Measurements from ENCODE around the gene SAFB2.

The SAFB2 gene

DNA sequence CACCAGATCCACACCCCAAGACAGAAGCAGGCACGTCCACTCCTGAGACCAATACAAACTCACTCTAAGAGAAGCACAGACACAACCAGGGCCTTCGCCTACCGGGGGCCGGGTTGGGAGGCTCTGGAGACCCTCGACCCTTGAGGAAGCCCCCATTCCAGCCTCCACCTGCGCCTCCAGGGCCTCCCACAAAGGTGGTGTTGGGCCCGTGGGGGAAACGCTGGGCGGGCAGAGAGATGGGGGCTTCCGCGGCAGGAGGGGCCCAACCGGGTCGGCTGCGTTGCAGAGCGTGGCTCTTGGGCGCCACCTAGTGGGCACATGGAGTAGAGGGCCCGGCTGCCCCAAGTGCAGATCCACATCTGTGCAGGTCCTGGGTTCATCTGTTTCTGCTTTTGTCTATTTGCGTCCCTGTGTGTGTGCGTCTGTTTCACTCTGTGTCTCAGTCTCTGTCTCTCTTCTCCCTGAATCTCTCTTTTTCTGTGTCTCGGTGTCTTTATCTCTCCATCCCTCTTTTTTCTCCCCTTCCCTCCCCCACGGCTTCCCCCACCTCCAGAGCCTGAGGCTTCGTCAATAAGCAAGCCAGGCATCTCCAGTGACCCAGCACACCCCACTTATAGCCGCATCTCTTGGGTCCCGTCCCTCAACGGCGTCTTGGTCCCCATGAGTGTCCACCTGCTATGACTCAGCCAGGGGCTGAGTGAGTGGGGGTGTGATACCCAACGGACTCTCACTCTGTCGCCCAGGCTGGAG is 44.3 kb downstream of the SAFB2 start:
- peak; percentile 46 to 77 for DNase-seq

DNA sequence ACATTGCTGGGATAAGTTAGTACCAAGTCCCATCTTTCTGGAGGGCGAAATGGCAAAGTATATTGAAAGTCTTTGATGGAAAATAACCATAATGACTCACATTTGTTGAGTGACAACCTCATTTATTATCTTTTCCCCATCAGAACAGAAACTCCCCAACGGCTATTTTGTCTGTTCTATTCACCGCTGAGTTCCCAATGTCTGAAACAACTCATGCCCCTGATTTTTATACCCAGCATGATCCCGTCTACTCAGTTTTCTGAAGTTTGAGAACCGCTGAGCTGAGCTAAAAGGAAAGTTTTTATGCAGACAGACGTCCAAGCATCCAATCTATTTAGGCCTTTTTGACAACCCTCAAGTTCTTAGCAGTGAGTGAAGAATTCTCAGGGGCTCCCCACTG is 47.0 kb downstream of the SAFB2 start:
- DNase-seq: no peak

DNA sequence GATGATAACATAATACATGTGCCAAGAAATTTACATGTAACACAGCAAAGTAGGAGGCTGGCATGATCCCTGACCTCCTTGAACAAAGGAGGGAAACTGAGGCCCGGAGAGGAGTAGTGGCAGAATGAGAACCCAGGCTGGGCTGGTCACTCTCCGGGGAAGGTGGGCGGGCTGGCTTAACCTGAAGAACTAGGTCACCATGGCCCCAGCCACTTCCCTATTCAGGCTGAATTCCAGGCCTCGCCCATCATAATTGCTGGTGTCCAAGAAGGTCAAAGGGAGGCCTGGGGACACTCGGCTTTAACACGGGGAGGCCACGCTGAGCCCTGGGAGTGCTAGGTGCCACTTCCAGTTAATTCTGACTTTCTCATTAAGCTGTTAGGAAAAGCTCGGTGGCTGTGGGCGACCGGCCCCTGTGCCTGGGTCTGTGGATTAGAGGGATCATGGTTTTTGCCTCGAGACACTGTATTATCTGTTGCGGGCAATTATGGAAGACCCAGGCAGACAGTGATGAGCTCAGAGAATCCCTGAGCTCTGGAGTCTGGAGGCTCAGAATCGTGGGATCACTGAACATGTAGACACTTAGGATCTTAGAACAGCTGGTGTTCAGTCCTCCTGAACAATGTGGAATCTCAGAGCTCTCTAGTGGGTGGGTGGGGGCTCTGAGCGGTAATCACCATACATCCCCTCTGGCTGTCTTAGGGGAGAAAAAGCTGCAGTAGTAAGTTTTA is 49.9 kb downstream of the SAFB2 start:
- DNase-seq: no peak

GRCh38 chr19:5571777-5572176 is 50.8 kb downstream of the SAFB2 start:
- DNase-seq: no peak

DNA sequence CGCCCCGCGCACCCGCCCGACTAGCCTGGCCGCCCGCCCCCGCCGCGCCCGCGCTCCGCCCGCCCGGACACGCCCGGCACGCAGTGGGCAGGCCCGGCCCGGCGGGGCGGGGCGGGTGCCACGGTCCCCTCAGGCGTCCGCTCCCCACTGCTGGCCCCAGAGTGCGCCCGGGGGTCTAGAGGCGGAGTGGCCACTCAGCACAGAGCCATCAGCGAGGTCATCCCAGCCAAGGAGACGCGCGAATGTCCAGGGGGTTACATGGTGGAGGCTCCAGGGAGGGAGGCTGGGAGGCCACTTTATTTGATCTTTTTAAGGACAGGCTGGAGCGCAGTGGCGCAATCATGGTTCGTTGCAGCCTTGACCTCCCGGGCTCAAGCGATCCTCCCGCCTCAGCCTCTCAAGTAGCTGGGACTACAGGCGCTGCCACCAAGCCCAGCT is 54.6 kb downstream of the SAFB2 start:
- DNase-seq: no peak

DNA sequence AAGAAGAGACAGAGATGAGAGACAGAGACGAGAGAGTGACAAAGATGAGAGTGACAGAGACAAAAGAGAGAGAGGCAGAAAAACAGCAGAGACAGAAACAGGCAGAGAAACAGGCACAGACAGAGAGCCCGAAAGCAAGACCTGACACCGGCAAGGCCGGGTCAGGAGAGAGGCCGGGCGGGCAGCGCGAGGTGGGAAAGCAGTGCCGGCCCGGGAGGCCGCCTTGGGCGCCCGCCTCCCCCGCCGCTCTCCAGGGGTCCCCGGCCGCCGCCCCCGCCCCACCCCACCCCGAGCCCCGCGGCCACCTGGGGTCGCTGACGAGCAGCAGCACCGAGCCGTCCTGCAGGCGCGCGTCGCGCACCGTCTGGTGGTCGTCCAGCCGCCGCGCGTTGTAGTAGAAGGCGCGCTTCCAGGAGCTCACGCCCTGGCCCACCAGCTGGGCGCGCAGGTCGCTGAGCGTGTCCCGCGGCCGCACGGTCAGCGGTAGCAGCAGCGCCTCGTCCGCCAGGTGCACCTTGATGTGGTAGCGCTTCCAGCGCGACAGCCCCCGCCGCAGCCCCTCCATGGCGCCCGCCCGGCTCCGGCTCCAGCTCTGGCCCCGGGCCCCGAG is 55.1 kb downstream of the SAFB2 start, which contains the start of gene TINCR:
TINCR (minus strand) TSS at position 594 of the 610 bp plus-strand sequence.
- no peak for DNase-seq

GRCh38 chr19:5564930-5565329 is 57.6 kb downstream of the SAFB2 start:
- DNase-seq: no peak

DNA sequence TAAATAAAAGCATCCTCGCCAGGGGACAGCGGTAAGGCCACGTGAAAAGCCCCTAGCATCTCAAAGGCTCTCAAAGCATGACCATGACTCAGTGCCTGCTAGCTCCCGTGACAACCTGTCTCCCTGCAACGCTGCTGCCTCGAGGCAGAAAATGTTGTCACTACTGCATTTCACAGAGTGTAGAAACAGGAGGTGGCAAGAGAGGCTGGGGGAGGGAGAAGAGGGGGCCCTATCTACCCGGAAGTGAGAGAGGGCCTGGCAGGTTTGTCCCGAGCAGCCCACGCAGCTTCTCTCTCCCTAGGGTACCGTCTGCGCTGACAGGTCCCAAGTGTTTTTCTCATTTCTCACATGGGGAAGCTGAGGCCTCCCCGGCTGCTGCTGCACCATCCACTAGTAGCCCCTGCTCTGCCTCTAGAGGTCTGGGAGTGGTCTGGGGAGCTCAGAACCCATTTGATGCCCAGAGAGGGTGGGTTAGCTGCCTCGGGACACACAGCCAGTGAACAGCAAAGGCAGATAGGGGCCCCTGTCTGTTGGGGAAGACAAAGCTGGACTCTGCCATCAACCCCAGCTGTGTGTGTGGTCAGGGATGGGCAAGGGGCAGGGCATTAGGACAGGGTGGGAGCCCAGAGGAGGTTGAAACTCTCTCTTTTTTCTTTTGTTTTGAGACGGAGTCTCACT is 58.5 kb downstream of the SAFB2 start:
- no peak for DNase-seq

- DNase-seq: no peak
Measured at GRCh38 chr19:5563008-5563431, 59.6 kb downstream of the SAFB2 start.

DNA sequence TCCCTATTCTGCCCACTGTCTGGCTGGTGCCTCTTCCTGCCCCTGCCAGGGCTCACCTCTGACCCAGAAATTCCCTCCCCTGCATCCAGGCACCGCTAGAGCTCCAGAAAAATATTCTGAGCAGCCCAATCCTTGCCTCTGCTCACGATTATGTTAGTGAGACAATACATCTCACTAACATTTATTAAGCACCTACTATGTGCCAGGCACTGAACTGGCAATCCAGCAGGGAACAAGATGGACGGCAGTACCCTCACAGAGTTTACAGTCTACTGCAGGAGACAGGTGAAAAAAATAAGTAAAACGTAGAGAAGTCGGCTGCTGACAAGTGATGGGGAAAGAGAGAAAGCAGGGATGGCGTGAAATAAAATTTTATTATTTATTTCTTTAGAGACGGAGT is 60.3 kb downstream of the SAFB2 start:
- no peak for DNase-seq

- DNase-seq: no peak
Measured at GRCh38 chr19:5561559-5561958, 61.0 kb downstream of the SAFB2 start.

GRCh38 chr19:5560156-5560555 is 62.4 kb downstream of the SAFB2 start:
- no peak for DNase-seq

- DNase-seq: no peak
Measured at GRCh38 chr19:5559804-5560133, 62.8 kb downstream of the SAFB2 start.

- no peak for DNase-seq
Measured at GRCh38 chr19:5558101-5558621, 64.4 kb downstream of the SAFB2 start.

DNA sequence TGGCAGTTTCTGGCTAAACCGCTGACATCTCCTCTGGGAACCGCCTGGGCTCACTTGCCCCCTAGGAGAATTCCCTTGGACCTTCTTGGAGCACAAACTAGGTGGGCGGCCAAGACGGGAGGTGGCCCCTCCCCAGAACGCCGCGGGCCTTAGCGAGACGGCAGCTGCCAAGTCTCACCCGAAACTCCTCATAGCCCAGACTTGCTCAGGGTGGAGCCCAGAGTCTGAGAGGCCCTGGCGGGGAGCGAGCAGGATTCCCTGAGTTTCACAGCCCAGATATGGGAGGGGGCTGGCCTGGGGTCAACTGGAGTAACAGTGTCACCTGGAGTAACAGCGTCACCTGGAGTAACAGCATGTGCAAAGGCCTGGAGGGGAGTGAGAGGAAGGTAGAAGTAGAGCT is 64.9 kb downstream of the SAFB2 start:
- no peak for DNase-seq

DNA sequence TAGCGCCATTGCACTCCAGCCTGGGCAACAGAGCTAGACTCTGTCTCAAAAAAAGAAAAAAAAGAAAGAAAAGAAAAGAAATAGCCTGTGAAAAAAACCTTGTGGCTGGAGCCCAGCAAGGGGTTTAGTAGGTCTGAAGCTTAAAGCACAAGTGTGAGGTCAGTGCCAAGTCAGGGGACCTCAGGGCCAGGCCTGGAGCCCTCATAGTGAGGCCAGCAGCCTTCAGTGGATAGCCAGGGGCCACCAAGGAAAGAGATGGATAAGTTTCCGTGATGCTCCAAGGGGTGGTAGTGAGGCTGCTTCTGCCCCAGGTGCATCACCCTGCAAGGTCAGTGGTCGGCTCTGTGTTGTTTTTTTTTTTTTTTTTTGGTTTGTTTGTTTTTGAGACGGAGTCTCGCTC is 67.7 kb downstream of the SAFB2 start:
- no peak for DNase-seq

DNA sequence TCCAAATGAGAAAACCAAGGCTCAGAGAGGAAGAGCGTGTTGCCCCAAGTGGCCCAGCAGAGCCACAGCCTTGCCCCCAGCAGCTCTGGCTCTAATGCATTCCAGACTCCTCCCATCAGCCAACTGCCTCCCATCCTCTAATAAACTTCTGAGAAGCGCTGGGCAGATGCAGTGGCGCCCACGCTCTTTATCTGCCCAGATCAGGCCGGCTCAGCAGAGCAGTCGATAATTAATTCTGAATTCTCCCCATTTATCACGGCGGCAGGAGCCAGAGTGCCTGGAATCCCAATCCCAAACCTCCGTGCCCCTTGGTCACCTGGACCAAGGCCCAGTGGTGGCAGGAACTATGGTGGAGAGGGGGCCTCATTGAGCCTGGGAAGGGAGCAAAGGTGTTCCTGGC is 68.7 kb downstream of the SAFB2 start:
- no peak for DNase-seq

DNA sequence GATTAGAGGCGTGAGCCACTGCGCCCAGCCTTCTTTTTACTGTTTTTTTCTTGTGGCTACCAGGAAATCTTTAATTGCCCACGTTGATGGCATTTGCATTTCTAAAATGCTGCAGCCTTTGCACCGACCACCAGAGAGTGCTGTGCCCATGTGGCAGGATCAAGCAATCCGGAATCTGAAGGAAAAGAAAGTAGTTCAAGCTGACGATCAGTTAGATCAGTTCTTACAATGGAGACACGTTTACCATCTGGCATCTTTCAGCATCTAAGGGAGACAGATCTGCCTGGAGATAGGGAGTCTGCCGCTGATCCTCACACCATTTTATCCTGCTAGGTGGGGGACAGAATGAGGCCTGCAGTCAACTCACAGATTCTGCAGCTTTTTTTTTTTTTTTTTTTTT is 74.7 kb downstream of the SAFB2 start:
- DNase-seq: peak in 1 of 2 experiments; percentile 59

DNA sequence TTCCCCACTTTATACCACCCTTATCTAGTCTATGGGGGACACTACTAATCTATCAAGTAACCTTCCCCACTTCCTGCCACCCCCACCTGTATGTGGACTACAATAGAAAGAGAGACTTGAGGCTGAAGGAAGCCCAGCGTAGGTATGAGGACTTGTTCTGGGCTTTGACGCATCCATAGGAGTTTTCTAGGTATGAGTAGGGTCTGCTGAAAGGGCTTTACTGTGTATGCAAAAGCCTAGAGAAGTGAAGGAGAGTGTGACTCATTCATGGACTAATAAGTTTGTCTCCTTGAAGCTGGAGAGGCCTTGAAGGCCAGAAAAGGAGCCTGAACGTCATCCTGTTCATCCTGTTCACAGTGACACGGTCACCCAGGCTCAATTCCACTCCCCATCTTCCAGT is 76.6 kb downstream of the SAFB2 start:
- no peak for DNase-seq

DNA sequence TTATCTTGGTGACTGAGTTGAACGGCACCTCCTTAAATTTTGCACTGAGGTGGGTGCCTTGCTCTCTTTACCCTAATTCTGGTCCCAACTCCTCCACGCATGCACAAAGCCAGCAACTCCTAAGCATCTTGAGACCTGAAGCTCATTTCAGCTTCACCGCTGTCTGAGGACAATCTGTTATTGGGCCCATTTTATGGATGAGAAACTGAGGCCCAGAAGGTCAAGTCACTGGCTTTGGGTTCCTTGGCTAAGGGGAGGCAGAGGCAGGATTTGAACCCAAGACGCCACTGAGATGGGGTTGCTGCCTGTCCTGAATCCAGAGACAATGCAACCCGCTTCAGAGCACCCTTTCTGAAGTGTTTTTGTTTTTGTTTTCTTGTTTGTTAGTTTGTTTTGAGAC is 77.5 kb downstream of the SAFB2 start:
- no peak for DNase-seq

- peak in 1 of 2 experiments; percentile 49 for DNase-seq
Measured at GRCh38 chr19:5542665-5543064, 79.9 kb downstream of the SAFB2 start.

DNA sequence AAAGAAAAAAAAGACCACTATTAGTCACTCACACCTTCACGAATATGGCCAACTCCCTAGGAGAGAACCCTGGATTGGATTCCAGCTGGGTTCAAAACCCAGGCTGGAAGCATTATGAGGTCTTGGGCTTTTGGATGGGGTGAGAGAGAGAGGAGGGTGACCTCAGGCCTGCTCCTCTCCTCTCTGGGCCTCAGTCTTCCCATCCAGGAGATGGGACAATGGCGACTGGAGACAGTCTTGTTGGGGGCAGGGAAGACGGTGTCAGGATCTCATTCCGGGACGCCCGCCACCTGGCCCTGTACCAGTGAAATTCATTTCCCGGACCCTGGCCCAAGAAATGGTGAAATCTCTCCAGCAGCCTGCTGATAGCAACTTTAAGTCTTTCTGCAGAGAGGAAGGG is 81.1 kb downstream of the SAFB2 start:
- DNase-seq: peak in 1 of 2 experiments; percentile 9

- no peak for DNase-seq
Measured at GRCh38 chr19:5540208-5540607, 82.4 kb downstream of the SAFB2 start.

All from NCI-H446 (cell line).